GM12864 (cell line): ENCODE measurements around the gene MYADM.

Experiments used
- DNase-seq: peaks from one replicate; pipeline ENCODE4 v3.0.0-alpha.2; 2011; ENCODE audit warnings: low read depth
- H3K4me3 ChIP-seq: 2 replicates; pipeline ENCODE4 v1.5.1; 2011; ENCODE audit warnings: mild to moderate bottlenecking, low read depth, low read length, control low read depth
- TF ChIP-seq, protein P1 (sequence below): IDR thresholded peaks from 2 replicates; pipeline ENCODE4 v1.5.1; 2011; ENCODE audit warnings: low read depth, mild to moderate bottlenecking, moderate library complexity, low read length, control low read depth, inconsistent platforms; ENCODE audit errors: missing control alignments

MYADM gene

GRCh38 chr19:53904909-53905308, 37.2 kb downstream of the MYADM start:
- no peak overlapping the region for H3K4me3 ChIP-seq
- TF ChIP-seq, protein P1, sequence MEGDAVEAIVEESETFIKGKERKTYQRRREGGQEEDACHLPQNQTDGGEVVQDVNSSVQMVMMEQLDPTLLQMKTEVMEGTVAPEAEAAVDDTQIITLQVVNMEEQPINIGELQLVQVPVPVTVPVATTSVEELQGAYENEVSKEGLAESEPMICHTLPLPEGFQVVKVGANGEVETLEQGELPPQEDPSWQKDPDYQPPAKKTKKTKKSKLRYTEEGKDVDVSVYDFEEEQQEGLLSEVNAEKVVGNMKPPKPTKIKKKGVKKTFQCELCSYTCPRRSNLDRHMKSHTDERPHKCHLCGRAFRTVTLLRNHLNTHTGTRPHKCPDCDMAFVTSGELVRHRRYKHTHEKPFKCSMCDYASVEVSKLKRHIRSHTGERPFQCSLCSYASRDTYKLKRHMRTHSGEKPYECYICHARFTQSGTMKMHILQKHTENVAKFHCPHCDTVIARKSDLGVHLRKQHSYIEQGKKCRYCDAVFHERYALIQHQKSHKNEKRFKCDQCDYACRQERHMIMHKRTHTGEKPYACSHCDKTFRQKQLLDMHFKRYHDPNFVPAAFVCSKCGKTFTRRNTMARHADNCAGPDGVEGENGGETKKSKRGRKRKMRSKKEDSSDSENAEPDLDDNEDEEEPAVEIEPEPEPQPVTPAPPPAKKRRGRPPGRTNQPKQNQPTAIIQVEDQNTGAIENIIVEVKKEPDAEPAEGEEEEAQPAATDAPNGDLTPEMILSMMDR = no peak
- no peak for DNase-seq

GRCh38 chr19:53905787-53906186, 38.1 kb downstream of the MYADM start:
- no peak overlapping the region for H3K4me3 ChIP-seq
- TF ChIP-seq, protein P1 = no peak

GRCh38 chr19:53906211-53907192, 38.8 kb downstream of the MYADM start:
- H3K4me3 ChIP-seq = no peak overlapping the region
- TF ChIP-seq, protein P1 = peak; percentile 95
- no peak for DNase-seq

More at GRCh38 chr19:53905787-53906186, 38.1 kb downstream of the MYADM start:
- DNase-seq = no peak

- no peak overlapping the region for H3K4me3 ChIP-seq
- DNase-seq = no peak
- TF ChIP-seq, protein P1 = no peak
These were observed 39.5 kb downstream of the MYADM start for GRCh38 chr19:53907193-53907581.

GRCh38 chr19:53907690-53908089, 40.0 kb downstream of the MYADM start:
- H3K4me3 ChIP-seq = no peak overlapping the region
- no peak for DNase-seq
- TF ChIP-seq, protein P1 = no peak

GRCh38 chr19:53908106-53908934, 40.6 kb downstream of the MYADM start:
- TF ChIP-seq, protein P1 = no peak
- no peak for DNase-seq
- H3K4me3 ChIP-seq = no peak overlapping the region
